HepG2 (cell line): ENCODE data around the gene MGAT1. TPM values are rescaled to one million over a fixed set of nuclear protein-coding genes. Genes with fewer than 3 reads are reported as not detected.

Experiments used
- ATAC-seq: fragments of 200-7000 bp; cut with Tn5 transposase; 3 replicates; pipeline ENCODE4 v1.9.1; 2020; ENCODE audit warnings: mild to moderate bottlenecking, moderate library complexity
- BruUV-seq: library from RNA; stranded (reverse); fragments of 400-500 nt; replicated peaks from 2 replicates; lab custom pipeline; 2021; lab: Mats Ljungman, UMichigan
- CTCF ChIA-PET: fragments of 300-600 bp; formaldehyde crosslinking; extraction: SDS; loops from one replicate; lab custom pipeline; 2021; ENCODE audit warnings: low total read pairs, inconsistent platforms, low intra/inter-chr PET ratio; lab: Yijun Ruan, JAX
- POLR2A ChIA-PET: fragments of 350-600 bp; sonication (Branson Sonifier 250); formaldehyde crosslinking; loops from one replicate; lab custom pipeline; 2020; ENCODE audit warnings: antibody characterized with exemption, inconsistent platforms; lab: Yijun Ruan, JAX
- DNase-seq: peaks from one replicate; pipeline ENCODE4 v3.0.0-alpha.2; 2015; ENCODE audit warnings: low spot score
- FAIRE-seq: peaks from 3 replicates; lab custom pipeline; 2011; peaks lifted over from hg19 to GRCh38; lab: Jason Lieb, UNC
- H2AFZ ChIP-seq: one replicate; pipeline ENCODE4 v1.6.1; 2011; ENCODE audit warnings: low read length, inconsistent platforms
- H3K27ac ChIP-seq: fragments of 300-600 bp; 3 replicates; pipeline ENCODE4 v1.8.0; 2011; ENCODE audit warnings: mixed run types, mild to moderate bottlenecking, mixed read lengths, low read length, inconsistent platforms; ENCODE audit not compliant: insufficient read depth; ENCODE audit errors: extremely low read length
- H3K27me3 ChIP-seq, 2 experiments: fragments of 200-600 bp in 1 of 2; 2 replicates in 1 of 2; 3 replicates in 1 of 2; pipeline versions ENCODE4 v1.6.0 to v1.8.0; 2011; ENCODE audit warnings: low read length in 2 of 2, mild to moderate bottlenecking in 2 of 2, moderate library complexity in 2 of 2, inconsistent platforms in 1 of 2; ENCODE audit not compliant: insufficient read depth in 2 of 2, control insufficient read depth in 1 of 2
- H3K36me3 ChIP-seq, 2 experiments: fragments of 200-600 bp in 1 of 2; replicated peaks in 1 of 2; 2 replicates in 1 of 2; 3 replicates in 1 of 2; pipeline versions ENCODE4 v1.5.1 to v1.8.0; 2011; ENCODE audit warnings: low read length in 2 of 2, inconsistent platforms in 1 of 2; ENCODE audit not compliant: insufficient read depth in 2 of 2, control insufficient read depth in 1 of 2
- H3K4me1 ChIP-seq: 2 replicates; pipeline ENCODE4 v1.5.1; 2012; ENCODE audit warnings: low read length, inconsistent platforms; ENCODE audit not compliant: insufficient read depth
- H3K4me2 ChIP-seq: 2 replicates; pipeline ENCODE4 v1.6.0; 2011; ENCODE audit warnings: low read depth, low read length, inconsistent platforms
- H3K4me3 ChIP-seq, 3 experiments: fragments of 200-600 bp in 1 of 3; sonication (generic), shearing (Covaris generic) in 1 of 3; replicated peaks in 1 of 3; 2 replicates each; pipeline ENCODE4 v1.5.1; 2011 to 2016; ENCODE audit warnings: low read length in 3 of 3, inconsistent platforms in 2 of 3, low read depth in 2 of 3, mild to moderate bottlenecking in 2 of 3, control low read depth in 1 of 3, mixed read lengths in 1 of 3; ENCODE audit not compliant: insufficient read depth in 1 of 3
- H3K79me2 ChIP-seq: one replicate; pipeline ENCODE4 v1.6.1; 2011; ENCODE audit warnings: low read length, inconsistent platforms; ENCODE audit not compliant: insufficient read depth
- H3K9ac ChIP-seq: 2 replicates; pipeline ENCODE4 v1.6.0; 2011; ENCODE audit warnings: mild to moderate bottlenecking, low read depth, low read length, inconsistent platforms; ENCODE audit not compliant: insufficient read depth
- H3K9me3 ChIP-seq: 2 replicates; pipeline ENCODE4 v1.5.1; 2012; ENCODE audit warnings: mild to moderate bottlenecking, low read length
- H4K20me1 ChIP-seq: 2 replicates; pipeline ENCODE4 v1.6.0; 2011; ENCODE audit warnings: inconsistent platforms, mild to moderate bottlenecking, low read length, moderate library complexity; ENCODE audit not compliant: insufficient read depth
- ARID4A ChIP-seq: sonication (generic); formaldehyde crosslinking; IDR thresholded peaks from 2 replicates; pipeline ENCODE4 v1.5.0; 2020; ENCODE audit warnings: mild to moderate bottlenecking, missing genetic modification reagents, borderline replicate concordance
- CBX1 ChIP-seq: IDR thresholded peaks from one replicate; pipeline ENCODE4 v1.6.1; 2016; ENCODE audit warnings: antibody characterized with exemption, low read depth
- EP300 ChIP-seq, 3 experiments: sonication (generic) in 1 of 3; formaldehyde crosslinking in 1 of 3; IDR thresholded peaks; 2 replicates each; pipeline versions ENCODE4 v1.5.1 to v1.6.1; 2011 to 2020; ENCODE audit warnings: low read depth in 2 of 3, low read length in 2 of 3, borderline replicate concordance in 1 of 3, improper control_type of control experiment in 1 of 3, mild to moderate bottlenecking in 1 of 3, missing genetic modification reagents in 1 of 3, moderate library complexity in 1 of 3
- EZH2 ChIP-seq: conservative IDR thresholded peaks from 2 replicates; pipeline ENCODE4 v1.6.1; 2012; ENCODE audit warnings: mild to moderate bottlenecking, low read depth, low read length, moderate library complexity
- KLF9 ChIP-seq: IDR thresholded peaks from 2 replicates; pipeline ENCODE4 v1.6.1; 2016; ENCODE audit warnings: low read depth
- MAFK ChIP-seq, 2 experiments: IDR thresholded peaks in 1 of 2; conservative IDR thresholded peaks in 1 of 2; 2 replicates each; pipeline ENCODE4 v1.6.1; 2011; ENCODE audit warnings: improper control_type of control experiment in 2 of 2, low read length in 2 of 2
- MLLT10 ChIP-seq: sonication (generic); formaldehyde crosslinking; IDR thresholded peaks from 2 replicates; pipeline ENCODE4 v1.4.0; 2020; ENCODE audit warnings: missing genetic modification reagents
- NFE2L2 ChIP-seq: fragments of 150-350 bp; IDR thresholded peaks from 2 replicates; pipeline ENCODE4 v1.6.1; 2014; ENCODE audit warnings: low read length
- RFX5 ChIP-seq: IDR thresholded peaks from 2 replicates; pipeline ENCODE4 v1.6.1; 2011; ENCODE audit warnings: low read depth, low read length, improper control_type of control experiment
- ZNF34 ChIP-seq: sonication (generic); formaldehyde crosslinking; IDR thresholded peaks from 2 replicates; pipeline ENCODE4 v1.4.0; 2020; ENCODE audit warnings: mild to moderate bottlenecking, missing genetic modification reagents, borderline replicate concordance
- ZNF550 ChIP-seq: sonication (generic); formaldehyde crosslinking; IDR thresholded peaks from 2 replicates; pipeline ENCODE4 v1.4.0; 2020; ENCODE audit warnings: mild to moderate bottlenecking, missing genetic modification reagents, borderline replicate concordance
- ZNF652 ChIP-seq: IDR thresholded peaks from 2 replicates; pipeline ENCODE4 v1.6.1; 2016; ENCODE audit warnings: low read depth, borderline replicate concordance
- ZZZ3 ChIP-seq: sonication (generic); formaldehyde crosslinking; IDR thresholded peaks from 2 replicates; pipeline ENCODE4 v1.4.0; 2020; ENCODE audit warnings: missing genetic modification reagents, mild to moderate bottlenecking, borderline replicate concordance
- WGBS: methylation state at CpG from one replicate; pipeline ENCODE4 v1.1.6; 2017; ENCODE audit warnings: low lambda C conversion rate; 5-methylcytosine and 5-hydroxymethylcytosine counted together
- in situ Hi-C: cut with HindIII; loops from 2 replicates; pipeline ENCODE4 v1.10.0; 2017; ENCODE audit warnings: low pct_unique_long_range_greater_than_20kb; ENCODE audit not compliant: extremely low pct_ligation_motif_present
- intact Hi-C: fragments of 100-400 bp; cut with micrococcal nuclease; formaldehyde crosslinking; loops from one replicate; pipeline ENCODE4 v1.10.0; 2022; ENCODE audit not compliant: unreplicated experiment
- polyA plus RNA-seq, 8 experiments: library from polyadenylated mRNA; depleted of rRNA in 3 of 8; stranded (reverse) in 7 of 8; unstranded in 1 of 8; fragments of >200 nt; fragmentation: Illumina TruSeq in 4 of 8; extraction: Trizol in 4 of 8; gene quantifications; 2 replicates each; pipeline versions ENCODE4 v1.2.1 to v1.2.3, GENCODE V29; 2011 to 2016; ENCODE audit warnings: low read depth in 4 of 8, missing spikeins in 1 of 8, mixed read lengths in 1 of 8; ENCODE audit not compliant: insufficient read depth in 1 of 8
- total RNA-seq, 5 experiments: library from RNA; depleted of rRNA; stranded (reverse); fragments of >200 nt; fragmentation: Illumina TruSeq; extraction: Trizol; gene quantifications; 2 replicates each; pipeline ENCODE4 v1.2.3, GENCODE V29; 2016; ENCODE audit warnings: low read depth in 1 of 5
- TF ChIP-seq, protein P1 (sequence below): IDR thresholded peaks from 2 replicates; pipeline ENCODE4 v1.6.1; 2016

The MGAT1 gene
- total and polyA plus RNA-seq, 2 of the 13 experiments (the other 11 are each of a cell fraction or from before 2014, with no cell fraction given), result 50.1 to 55.3 TPM

GRCh38 chr5:180769821-180770220 lies 32.8 kb downstream of the MGAT1 start:
- in situ Hi-C loops (no loop called here), intact Hi-C loops (no loop called here)
- Histone ChIP-seq H4K20me1 (no peaks in the 10 kb centered on the region), H3K27me3 (no peaks in the 10 kb centered on the region; a peak in 1 of 5 replicates), H2AFZ (no peak overlapping the region), H3K36me3 (no peaks in the 10 kb centered on the region), H3K4me2 (no peak overlapping the region), H3K4me1 (peaks cover 7% of the 10 kb centered on the region), H3K4me3 (no peak overlapping the region), H3K9ac (no peak overlapping the region), H3K27ac (no peak overlapping the region), H3K9me3 (peaks cover 7% of the 10 kb centered on the region), H3K79me2 (no peaks in the 10 kb centered on the region)
- FAIRE-seq (no peak), DNase-seq (peak; percentile 32), ATAC-seq (no peak; the same call in 2 of the 3 replicates)
- BruUV-seq, result no TSS peak
- ChIA-PET POLR2A (no interaction called here), CTCF (no interaction called here)
- WGBS, result 9% methylated on average over 3 of the region's 3 CpGs
- TF ChIP-seq CBX1 (no peak), RFX5 (no peak), EP300 (IDR thresholded peaks at IDR 0.05; ENCODE audit: low read depth in 2 of 2, low read length in 2 of 2) (peak in 1 of 2 experiments; percentile 18; a peak in 1 of 4 replicates), EP300 (CRISPR knock-in tag; IDR thresholded peaks at IDR 0.05; ENCODE audit: borderline replicate concordance) (no peak), MLLT10 (CRISPR knock-in tag) (no peak), MAFK (conservative IDR thresholded peaks at IDR 0.05 in 1 of 2, IDR thresholded peaks at IDR 0.05 in 1 of 2; ENCODE audit: low read length in 2 of 2) (peak; percentile 41 to 59; a peak in 3 of 4 replicates), ZNF652 (CRISPR knock-in tag) (no peak), ARID4A (CRISPR knock-in tag) (no peak), ZZZ3 (no peak), ZNF34 (no peak), KLF9 (CRISPR knock-in tag) (no peak), EZH2 (no peak), NFE2L2 (peak; percentile 96), ZNF550 (no peak)
- TF ChIP-seq, protein P1, sequence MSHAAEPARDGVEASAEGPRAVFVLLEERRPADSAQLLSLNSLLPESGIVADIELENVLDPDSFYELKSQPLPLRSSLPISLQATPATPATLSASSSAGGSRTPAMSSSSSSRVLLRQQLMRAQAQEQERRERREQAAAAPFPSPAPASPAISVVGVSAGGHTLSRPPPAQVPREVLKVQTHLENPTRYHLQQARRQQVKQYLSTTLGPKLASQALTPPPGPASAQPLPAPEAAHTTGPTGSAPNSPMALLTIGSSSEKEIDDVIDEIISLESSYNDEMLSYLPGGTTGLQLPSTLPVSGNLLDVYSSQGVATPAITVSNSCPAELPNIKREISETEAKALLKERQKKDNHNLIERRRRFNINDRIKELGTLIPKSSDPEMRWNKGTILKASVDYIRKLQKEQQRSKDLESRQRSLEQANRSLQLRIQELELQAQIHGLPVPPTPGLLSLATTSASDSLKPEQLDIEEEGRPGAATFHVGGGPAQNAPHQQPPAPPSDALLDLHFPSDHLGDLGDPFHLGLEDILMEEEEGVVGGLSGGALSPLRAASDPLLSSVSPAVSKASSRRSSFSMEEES (CRISPR knock-in tag), result no peak
